GM21786 (cell line): Measurements from ENCODE around the gene CEP41.

ENCODE experiments used
- ATAC-seq: cut with Tn5 transposase; IDR thresholded peaks from one replicate; pipeline ENCODE4 v1.9.1; 2021; ENCODE audit not compliant: unreplicated experiment

The CEP41 gene

GRCh38 chr7:130440527-130441365 lies at the start of gene CEP41:
Gene CEP41, minus strand, starts transcription at chr7:130441016. Its CDS starts 50 bp downstream, at chr7:130440966.
- peak; percentile 99 for ATAC-seq

DNA sequence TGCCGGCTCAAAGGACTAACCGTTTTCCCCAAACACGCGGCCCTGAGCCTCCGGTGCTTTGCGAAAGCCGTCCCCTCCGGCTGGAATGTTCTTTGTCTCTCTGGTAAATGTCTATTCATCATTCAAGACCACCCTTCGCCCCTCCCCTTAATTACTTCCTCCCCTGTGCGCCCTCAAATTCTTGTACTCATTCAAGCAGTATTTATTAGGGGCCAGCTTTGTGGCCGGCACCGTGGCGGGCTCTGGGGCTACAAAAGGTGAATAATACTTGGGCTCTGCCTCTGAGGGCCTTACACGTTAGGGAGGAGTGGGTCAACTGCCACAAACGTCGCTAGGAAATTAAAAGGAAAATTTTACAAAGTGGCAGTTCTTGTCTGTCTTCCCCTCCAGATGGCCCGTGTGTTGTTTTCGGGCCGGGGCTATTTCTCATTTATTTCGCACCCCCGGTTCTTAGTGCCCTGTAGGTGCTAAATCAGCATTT lies 49.5 kb upstream of the CEP41 start:
- ATAC-seq = no peak

DNA sequence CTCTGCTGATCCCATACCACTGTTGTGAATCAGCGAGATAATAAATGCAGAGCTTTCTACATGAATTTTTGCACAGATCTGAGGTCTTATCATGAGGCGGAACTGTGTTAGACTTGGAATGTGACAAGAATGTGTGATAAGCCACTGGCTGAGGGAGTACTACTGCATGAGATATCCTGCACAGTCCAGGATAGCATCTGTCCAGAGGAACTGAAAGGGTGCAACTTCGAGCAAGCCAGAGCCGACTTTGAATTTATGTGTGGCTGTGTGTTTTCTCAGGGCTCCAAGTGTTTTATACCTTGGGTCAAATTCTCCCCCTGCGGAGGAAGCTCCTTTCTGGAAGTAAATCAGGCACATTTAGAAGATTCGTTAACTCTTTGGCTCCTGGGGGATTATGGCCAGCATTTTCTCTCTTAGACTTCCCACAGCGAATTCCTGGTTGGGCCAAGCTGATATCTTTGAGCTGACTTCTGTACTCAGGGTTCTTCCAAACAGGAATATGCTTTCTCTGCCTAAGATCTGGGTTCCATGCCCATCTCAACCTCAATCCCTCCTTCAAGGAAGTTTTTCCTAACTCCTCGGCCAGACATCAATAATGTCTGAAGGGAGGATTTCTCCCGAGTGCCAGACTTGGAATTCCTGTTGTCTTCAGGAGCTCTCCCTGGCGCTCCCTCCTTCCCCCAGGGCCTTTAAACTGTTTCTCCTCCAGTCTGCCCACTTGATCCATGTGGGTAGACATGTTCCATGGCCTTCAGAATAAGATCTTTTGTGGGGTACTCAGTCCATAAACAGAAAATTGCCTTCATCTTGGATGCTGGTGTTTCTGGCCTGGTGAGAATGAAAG lies 48.5 kb upstream of the CEP41 start:
- ATAC-seq = no peak

GRCh38 chr7:130488392-130489139 lies 47.8 kb upstream of the CEP41 start:
- no peak for ATAC-seq

- ATAC-seq = no peak
Measured at GRCh38 chr7:130486954-130487436, 46.2 kb upstream of the CEP41 start.

GRCh38 chr7:130486114-130486953 lies 45.5 kb upstream of the CEP41 start:
- ATAC-seq = no peak

- no peak for ATAC-seq
Measured at GRCh38 chr7:130485734-130486113, 44.9 kb upstream of the CEP41 start.

DNA sequence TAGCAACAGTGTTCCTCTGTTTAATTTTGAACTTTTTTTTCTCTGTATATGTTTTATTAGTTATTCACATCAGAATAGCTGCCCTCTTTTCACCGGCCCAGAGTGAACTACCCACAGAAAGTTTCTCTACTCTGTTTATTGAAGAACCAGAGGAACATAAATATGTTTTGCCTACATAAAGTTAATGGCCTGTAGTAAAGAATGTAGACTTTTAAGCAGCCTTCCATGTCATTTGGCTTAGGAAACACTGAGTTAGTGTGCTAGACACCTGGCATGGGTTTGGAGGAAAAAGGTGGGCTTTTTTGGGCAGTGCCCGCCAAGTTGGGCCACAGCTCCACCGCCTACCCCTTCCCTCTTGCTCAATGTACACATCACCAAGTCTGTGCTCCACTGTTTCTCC lies 42.2 kb upstream of the CEP41 start:
- ATAC-seq = no peak

GRCh38 chr7:130481898-130482297 lies 41.1 kb upstream of the CEP41 start:
- ATAC-seq = no peak

DNA sequence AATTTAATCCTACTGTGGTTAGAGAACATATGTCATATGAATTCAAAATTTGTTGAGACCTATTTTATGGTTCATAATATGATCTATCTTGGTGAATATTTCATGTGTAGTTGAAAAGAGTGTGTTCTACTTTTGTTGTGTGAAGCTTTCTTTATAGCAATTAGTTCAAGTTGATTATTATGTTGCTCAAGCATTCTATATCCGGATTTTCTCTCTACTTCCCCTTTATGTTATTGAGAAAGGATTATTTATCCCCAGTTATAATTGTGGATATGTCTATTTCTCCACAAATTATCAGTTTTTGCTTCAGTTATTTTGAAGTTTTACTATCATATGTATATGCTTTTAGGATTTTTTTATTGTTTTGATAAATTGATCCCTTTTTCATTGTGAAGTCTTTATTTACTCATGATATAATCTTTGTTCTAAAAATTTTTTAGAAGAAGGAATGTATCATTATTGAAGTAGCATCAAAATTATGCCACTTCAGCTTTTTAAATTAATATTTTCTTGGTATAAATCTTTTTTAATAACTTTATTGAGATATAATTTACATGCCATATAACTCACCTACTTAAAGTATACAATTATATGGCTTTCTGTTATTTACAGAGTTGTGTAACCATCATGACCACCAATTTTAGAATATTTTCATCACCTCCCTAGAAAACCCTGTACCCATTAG lies 39.0 kb upstream of the CEP41 start:
- ATAC-seq = no peak

- ATAC-seq = no peak
Measured at GRCh38 chr7:130478991-130479390, 38.2 kb upstream of the CEP41 start.

DNA sequence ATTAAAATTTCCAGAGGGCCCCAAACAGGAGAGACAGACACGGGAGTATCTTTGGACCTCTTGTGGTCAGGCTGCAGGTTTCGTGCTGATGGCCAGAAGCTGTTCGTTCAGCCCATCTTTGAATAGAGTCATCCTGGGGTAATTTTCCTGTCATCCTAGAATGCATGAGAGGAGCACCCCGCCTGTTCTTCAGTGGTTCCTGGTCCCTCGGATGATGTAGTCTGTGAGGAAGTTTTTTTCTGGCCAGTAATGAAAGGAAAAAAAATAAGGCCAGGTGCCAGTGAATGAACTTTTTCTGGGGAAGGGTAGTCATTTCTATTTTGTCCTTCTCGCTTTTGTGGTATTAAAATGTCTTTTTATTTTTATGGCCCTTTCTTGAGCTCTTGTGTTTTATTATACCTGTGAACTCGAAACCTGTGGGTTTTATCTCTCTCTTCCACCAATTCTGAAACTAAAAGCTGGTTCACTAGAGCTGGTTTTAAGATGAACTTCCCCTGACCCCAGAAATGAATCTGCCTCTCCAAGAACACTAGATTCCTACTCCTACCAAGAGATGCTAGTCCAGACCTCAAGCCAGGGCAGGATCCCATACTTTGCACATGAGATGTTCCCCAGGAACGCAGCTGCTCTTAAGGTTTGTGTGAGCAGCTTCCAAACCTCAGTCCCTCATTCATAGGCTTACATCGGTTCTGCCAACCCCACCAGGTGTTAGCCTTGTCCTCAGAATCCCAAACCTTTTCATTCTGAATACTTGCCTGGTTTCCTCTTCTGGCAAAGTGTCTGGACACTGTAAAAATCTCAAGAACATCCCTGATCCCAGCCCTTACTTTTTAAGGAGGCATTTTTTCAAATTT lies 35.7 kb upstream of the CEP41 start:
- ATAC-seq = no peak

DNA sequence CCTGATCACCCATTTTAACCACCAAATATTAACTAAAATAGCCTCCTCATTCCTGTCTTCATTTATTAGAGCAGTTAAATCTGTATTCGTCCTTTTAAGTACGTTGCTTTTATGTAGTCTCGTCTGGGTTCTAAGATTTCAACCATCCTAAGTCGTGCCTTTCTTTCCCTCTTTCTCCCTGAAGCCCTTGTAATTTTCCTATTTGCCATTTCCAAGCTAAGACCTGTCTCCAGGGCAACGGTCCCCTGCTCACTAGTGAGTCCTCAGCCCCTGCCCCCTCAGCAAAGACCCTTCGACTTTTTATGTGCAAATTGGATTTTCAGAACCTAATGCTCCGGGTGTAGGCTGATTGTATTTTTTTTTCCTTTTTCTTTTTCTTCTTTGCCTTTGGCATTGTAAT lies 35.0 kb upstream of the CEP41 start:
- ATAC-seq = no peak

GRCh38 chr7:130473876-130474275 lies 33.1 kb upstream of the CEP41 start:
- no peak for ATAC-seq

DNA sequence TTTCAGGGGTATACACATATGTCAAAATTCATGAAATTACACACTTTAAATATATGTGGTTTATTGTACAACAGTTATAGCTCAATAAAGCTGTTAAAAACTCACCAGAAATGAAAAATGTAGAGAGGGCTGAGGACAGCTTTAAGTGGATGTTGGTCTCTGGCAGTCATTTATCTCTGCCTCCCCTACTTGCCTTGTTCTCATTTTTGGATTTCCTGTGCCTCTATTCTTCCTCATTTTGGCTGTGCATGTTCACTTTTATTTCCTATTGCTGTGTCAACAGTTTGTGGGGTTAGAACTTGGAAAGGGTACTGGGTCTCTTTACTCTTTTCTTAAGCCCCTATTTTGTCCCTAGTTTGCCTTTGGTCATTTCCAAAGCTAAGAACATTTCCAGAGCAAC lies 32.5 kb upstream of the CEP41 start:
- ATAC-seq = no peak

GRCh38 chr7:130471974-130472373 lies 31.2 kb upstream of the CEP41 start:
- ATAC-seq = no peak

DNA sequence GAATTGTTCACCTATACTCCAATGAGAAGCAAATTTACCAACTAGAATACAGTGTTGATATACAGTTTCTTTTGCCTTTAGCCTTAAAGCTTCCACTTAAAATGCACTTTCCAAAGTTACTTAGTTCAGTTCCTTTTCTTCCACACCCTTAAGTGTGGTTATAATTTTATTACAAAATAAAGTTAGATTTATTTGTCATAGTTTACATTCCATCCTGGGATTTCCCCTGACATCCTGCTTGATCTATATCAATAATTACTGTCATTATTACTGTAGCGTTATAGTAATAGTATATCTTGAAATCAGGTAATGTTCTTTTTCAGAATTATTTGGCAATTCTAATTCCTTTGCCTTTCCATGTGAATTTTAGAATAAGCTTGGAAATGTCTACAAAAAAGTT lies 27.8 kb upstream of the CEP41 start:
- no peak for ATAC-seq

DNA sequence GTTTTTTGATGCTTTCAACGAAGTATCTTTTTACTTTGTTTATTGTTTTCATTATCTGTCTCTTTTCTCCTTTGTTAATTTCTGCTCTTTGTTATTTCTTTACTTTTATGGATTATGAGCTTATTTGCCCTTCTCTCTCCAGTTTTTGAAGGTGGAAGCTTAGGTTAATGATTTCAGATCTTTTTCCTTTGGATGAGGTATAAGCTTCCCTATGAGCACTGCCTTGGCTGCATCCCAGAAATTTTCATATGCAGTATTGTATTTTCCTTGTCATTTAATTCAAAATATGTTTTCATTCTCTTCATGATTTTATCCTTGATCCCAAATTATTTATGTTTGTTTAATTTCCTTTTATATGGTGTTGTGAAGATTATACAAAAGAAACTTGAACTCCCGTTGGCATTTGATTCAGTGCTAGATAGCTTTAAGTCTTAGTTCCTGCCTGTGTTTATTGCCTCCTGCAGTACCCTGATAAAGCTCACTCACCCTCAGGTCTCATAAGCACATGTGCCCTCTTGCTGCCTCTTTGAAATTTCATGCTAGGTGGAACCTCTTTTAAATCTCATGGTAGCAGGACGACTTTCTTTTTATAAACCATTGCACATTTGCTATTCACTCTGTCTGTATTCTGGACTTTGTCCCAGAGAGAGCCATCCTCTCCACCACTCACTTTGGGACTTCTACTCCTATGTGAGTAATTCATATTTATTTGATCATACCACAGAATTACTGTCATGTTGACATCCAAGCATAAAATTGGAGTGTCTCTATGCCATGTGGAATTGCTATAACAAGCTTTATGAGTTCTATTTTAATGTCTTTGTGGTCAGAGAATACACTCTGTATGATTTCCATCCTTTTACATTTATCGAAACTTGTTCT lies 23.0 kb upstream of the CEP41 start:
- no peak for ATAC-seq
